ENCODE results near the gene ITIH3.

Gene ITIH3

DNA sequence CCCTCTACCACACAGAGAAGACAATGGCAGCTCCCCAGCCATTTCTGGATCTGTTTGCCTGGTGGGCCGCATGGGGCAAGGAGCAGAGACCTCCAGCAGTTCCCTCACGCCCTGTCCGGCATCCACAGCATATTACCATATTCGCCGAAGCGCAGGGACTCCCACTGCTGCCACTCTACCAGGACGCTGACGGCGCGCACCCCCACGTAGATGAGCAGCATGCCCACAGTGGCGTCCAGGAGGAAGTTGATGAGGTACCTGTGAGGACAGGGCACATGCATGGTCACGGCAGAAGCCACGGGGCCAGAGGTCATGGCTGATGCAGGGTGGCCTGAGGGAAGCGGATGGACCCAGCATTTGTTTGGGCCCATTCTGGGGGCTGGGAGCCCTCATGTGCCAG is 55.1 kb downstream of the ITIH3 start:
- POLR2A ChIA-PET = no interaction called here
- DNase-seq (ENCODE audit: extremely low spot score) = no peak
- TF ChIP-seq, protein P1, sequence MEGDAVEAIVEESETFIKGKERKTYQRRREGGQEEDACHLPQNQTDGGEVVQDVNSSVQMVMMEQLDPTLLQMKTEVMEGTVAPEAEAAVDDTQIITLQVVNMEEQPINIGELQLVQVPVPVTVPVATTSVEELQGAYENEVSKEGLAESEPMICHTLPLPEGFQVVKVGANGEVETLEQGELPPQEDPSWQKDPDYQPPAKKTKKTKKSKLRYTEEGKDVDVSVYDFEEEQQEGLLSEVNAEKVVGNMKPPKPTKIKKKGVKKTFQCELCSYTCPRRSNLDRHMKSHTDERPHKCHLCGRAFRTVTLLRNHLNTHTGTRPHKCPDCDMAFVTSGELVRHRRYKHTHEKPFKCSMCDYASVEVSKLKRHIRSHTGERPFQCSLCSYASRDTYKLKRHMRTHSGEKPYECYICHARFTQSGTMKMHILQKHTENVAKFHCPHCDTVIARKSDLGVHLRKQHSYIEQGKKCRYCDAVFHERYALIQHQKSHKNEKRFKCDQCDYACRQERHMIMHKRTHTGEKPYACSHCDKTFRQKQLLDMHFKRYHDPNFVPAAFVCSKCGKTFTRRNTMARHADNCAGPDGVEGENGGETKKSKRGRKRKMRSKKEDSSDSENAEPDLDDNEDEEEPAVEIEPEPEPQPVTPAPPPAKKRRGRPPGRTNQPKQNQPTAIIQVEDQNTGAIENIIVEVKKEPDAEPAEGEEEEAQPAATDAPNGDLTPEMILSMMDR (IDR thresholded peaks at IDR 0.05; ENCODE audit: control extremely low read depth, extremely low read depth, low read depth, missing control alignments) = no peak
- CTCF ChIA-PET = interaction anchor here (1.0 to 3.5 kb wide), 5 partner anchors 11 to 265 kb away, joined by 3 to 13 read pairs (median 6); no protein-coding TSS in a partner anchor

DNA sequence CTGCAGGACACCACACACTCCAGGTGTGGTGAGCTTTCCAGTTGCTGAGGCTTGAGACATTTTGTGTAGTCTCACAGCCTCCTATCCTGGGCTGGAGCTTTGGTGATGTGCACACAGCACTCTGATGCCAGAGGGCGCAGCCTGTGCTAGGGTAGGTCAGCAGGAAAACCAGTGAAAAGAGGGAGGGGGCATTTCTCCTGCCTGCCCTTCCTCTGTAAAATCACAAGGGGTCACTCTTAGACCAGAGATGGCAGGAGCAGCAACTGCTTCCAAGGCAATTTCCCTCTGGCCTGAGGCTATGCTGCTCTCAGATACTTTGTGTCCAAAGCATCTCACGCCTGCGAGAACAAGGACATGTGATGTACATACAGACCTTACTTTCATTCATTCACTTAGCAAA is 56.8 kb downstream of the ITIH3 start:
- peak; percentile 71 for DNase-seq (ENCODE audit: extremely low spot score)
- ChIA-PET POLR2A (no interaction called here), CTCF (interaction anchor here (0.6 to 3.5 kb wide), 31 partner anchors 10 to 346 kb away, joined by 3 to 13 read pairs (median 4); no protein-coding TSS in a partner anchor)
- TF ChIP-seq, protein P1 (IDR thresholded peaks at IDR 0.05; ENCODE audit: control extremely low read depth, extremely low read depth, low read depth, missing control alignments) = peak; percentile 65

DNA sequence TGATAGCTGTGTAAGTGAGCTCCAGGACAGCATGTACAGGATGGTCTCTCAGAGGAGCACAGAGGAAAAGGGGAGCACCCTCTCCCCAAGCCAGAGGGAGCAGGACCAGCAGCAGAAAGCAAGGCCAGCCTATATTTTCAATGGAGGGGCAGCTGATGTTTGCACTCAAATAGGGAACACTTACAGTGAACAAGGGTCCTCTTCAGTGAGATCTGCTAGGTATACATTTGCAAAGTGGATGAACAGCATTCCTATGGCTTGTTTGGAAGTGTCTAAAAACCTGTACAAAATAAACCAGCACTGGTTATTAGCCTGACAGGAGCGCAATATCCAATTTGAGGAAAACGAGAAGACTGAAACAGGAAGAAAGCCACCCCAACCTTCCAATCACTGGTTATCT is 57.8 kb downstream of the ITIH3 start:
- ChIA-PET CTCF (interaction anchor here (1.0 to 3.5 kb wide), 9 partner anchors 9 to 220 kb away, joined by 3 to 13 read pairs (median 5); no protein-coding TSS in a partner anchor), POLR2A (no interaction called here)
- TF ChIP-seq, protein P1 (IDR thresholded peaks at IDR 0.05; ENCODE audit: control extremely low read depth, extremely low read depth, low read depth, missing control alignments) = no peak
- DNase-seq (ENCODE audit: extremely low spot score) = no peak

DNA sequence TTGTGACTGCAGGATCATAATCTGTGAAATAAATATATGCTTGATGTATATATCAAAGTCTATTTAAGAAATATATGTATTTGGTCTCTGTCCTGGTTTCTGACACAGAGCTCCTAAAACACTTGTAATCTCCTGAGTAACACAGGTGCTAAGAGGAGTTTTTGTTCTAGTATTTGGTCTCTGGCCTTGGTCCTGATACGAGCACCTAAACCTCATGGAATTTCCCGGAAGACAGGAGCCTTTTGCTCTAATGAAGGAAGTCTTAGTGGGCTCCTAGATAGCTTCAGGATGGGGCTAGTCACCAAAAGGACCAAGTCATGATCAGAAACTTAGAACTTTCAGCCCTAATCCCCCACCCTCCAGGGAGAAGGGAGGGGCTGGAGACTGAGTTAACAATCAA is 59.4 kb downstream of the ITIH3 start:
- DNase-seq (ENCODE audit: extremely low spot score) = no peak
- ChIA-PET CTCF (interaction anchor here (0.8 to 2.6 kb wide), 11 partner anchors 9 to 218 kb away, joined by 3 to 12 read pairs (median 4); no protein-coding TSS in a partner anchor), POLR2A (no interaction called here)
- TF ChIP-seq, protein P1 (IDR thresholded peaks at IDR 0.05; ENCODE audit: control extremely low read depth, extremely low read depth, low read depth, missing control alignments) = no peak

DNA sequence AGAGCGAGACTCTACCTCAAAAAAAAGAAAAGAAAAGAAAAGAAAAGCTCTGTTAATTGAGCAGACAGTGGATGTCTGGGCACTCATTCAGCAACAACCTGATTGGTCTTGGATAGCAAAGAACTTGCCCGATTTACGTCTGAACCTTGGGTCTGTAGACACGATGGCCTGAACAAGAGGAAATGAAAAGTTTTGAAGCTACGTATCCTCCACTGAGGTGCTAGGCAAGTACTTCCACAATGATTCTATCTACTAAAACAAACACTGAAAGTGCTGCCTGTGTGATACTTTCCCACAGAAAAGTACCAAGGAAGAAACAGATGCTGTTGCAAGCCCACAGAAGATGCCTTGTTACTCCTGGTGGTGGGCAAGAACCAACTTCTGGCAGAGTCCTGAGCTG is 62.1 kb downstream of the ITIH3 start:
- ChIA-PET CTCF (interaction anchor here (1.2 to 1.7 kb wide), 2 partner anchors 12 to 75 kb away, joined by 4 read pairs; no protein-coding TSS in a partner anchor), POLR2A (no interaction called here)
- TF ChIP-seq, protein P1 (IDR thresholded peaks at IDR 0.05; ENCODE audit: control extremely low read depth, extremely low read depth, low read depth, missing control alignments) = no peak
- DNase-seq (ENCODE audit: extremely low spot score) = no peak

DNA sequence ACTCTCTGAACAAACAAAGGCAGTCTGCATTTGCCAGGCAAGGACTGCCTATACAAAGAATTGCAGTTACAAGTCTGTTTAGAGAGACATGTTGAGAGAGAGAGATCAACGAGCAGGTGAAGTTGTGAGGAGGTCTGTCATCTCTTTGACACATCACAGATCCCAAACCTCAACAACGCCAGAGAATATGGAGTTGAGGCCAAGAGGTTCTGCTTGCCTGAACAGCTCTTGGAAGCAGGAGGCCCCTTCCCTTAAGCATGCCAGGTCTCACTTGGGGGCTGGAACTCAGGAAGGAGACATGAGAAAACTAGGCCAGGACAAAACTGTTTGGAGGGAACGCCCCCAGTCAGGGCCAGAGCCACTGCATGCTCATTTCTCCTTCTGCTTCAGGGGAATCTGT is 62.5 kb downstream of the ITIH3 start:
- ChIA-PET CTCF (interaction anchor here (1.2 to 1.6 kb wide), 2 partner anchors 19 to 74 kb away, joined by 3 to 4 read pairs; no protein-coding TSS in a partner anchor), POLR2A (no interaction called here)
- DNase-seq (ENCODE audit: extremely low spot score) = no peak
- TF ChIP-seq, protein P1 (IDR thresholded peaks at IDR 0.05; ENCODE audit: control extremely low read depth, extremely low read depth, low read depth, missing control alignments) = no peak
